Left ventricle myocardium inferior (tissue), 1 donor: Measurements from ENCODE around the gene LRRC37A2. TPM values are rescaled to one million over a fixed set of nuclear protein-coding genes. Genes with fewer than 3 reads are reported as not detected.

Source experiments
- total RNA-seq: library from RNA; stranded (reverse); fragmentation: NEBNext Ultra II Directional; extraction: Animal tissue kit (Norgen Biotek cat#: 25700); gene quantifications from one replicate; pipeline ENCODE4 v1.2.1, GENCODE V29; 2021
- donor health status: DM: no; HTN: yes; CAD: no; lungs with severe emphysema.

LRRC37A2 gene
- total RNA-seq, 1 donor from 2014 or later: 6.0 TPM

Other genes with a start within 250 kb of the LRRC37A2 start
- gene LRRC37A, start 217.3 kb upstream of the LRRC37A2 start, total RNA-seq: 1.2 TPM
- gene ARL17B, start 150.7 kb upstream of the LRRC37A2 start, total RNA-seq: 17.8 TPM
- 13.1 TPM for gene ARL17A, start 67.2 kb downstream of the LRRC37A2 start, total RNA-seq
- 29.0 TPM for gene NSF, start 78.2 kb downstream of the LRRC37A2 start, total RNA-seq